Measurements from ENCODE around the gene DPAGT1.
"Not testable (repeated sequence)": the region's sequence is repeated elsewhere in the genome, so short reads cannot be mapped to it uniquely, and the experiment has no call there.

Gene DPAGT1

GRCh38 chr11:119101759-119102423, at the start of gene DPAGT1:
TSS of gene DPAGT1 (minus strand) at chr11:119101853. CDS start at chr11:119101655, 198 bp downstream.
- peak; percentile 84 for DNase-seq (ENCODE audit: low read depth)

GRCh38 chr11:119149786-119150275, 48.2 kb upstream of the DPAGT1 start:
- no peak for DNase-seq (ENCODE audit: low read depth)

GRCh38 chr11:119149018-119149785, 47.5 kb upstream of the DPAGT1 start, which contains the start of gene ABCG4:
TSS of gene ABCG4 (plus strand) at chr11:119149052. CDS start at chr11:119149966, 914 bp downstream.
- DNase-seq (ENCODE audit: low read depth): no peak

GRCh38 chr11:119148720-119149017, 47.0 kb upstream of the DPAGT1 start:
- no peak for DNase-seq (ENCODE audit: low read depth)

GRCh38 chr11:119147604-119148333, 46.1 kb upstream of the DPAGT1 start:
- DNase-seq (ENCODE audit: low read depth): no peak

GRCh38 chr11:119145551-119145950, 43.9 kb upstream of the DPAGT1 start:
- DNase-seq (ENCODE audit: low read depth): no peak

GRCh38 chr11:119144825-119145486, 43.3 kb upstream of the DPAGT1 start:
- no peak for DNase-seq (ENCODE audit: low read depth)

GRCh38 chr11:119139276-119139675, 37.6 kb upstream of the DPAGT1 start:
- not testable (repeated sequence) for DNase-seq (ENCODE audit: low read depth)

- no peak for DNase-seq (ENCODE audit: low read depth)
Observed at GRCh38 chr11:119134389-119134978, 32.8 kb upstream of the DPAGT1 start.

- no peak for DNase-seq (ENCODE audit: low read depth)
Observed at GRCh38 chr11:119130662-119131061, 29.0 kb upstream of the DPAGT1 start.

GRCh38 chr11:119126675-119127268, 25.1 kb upstream of the DPAGT1 start:
- DNase-seq (ENCODE audit: low read depth): no peak

GRCh38 chr11:119125821-119126220, 24.2 kb upstream of the DPAGT1 start:
- no peak for DNase-seq (ENCODE audit: low read depth)

GRCh38 chr11:119121811-119122124, 20.1 kb upstream of the DPAGT1 start:
- DNase-seq (ENCODE audit: low read depth): no peak

GRCh38 chr11:119121008-119121810, 19.6 kb upstream of the DPAGT1 start, which contains the start of gene HINFP:
TSS of gene HINFP (plus strand) at chr11:119121580. CDS start at chr11:119126945, 5,365 bp downstream.
- peak; percentile 85 for DNase-seq (ENCODE audit: low read depth)

- no peak for DNase-seq (ENCODE audit: low read depth)
Observed at GRCh38 chr11:119120639-119121007, 19.0 kb upstream of the DPAGT1 start.

- no peak for DNase-seq (ENCODE audit: low read depth)
Observed at GRCh38 chr11:119118946-119119345, 17.3 kb upstream of the DPAGT1 start.

GRCh38 chr11:119118227-119118626, 16.6 kb upstream of the DPAGT1 start:
- no peak for DNase-seq (ENCODE audit: low read depth)

- no peak for DNase-seq (ENCODE audit: low read depth)
Observed at GRCh38 chr11:119117004-119117706, 15.5 kb upstream of the DPAGT1 start.

GRCh38 chr11:119116601-119117000, 14.9 kb upstream of the DPAGT1 start:
- DNase-seq (ENCODE audit: low read depth): no peak

GRCh38 chr11:119116235-119116594, 14.6 kb upstream of the DPAGT1 start:
- DNase-seq (ENCODE audit: low read depth): no peak

Data from HS-27A (cell line).